ENCODE results near the gene FAHD1. TPM values are rescaled to one million over a fixed set of nuclear protein-coding genes. Genes with fewer than 3 reads are reported as not detected.

FAHD1 gene
- polyA plus RNA-seq, 3 donors: 7.5 to 24.9 (median 17.3) TPM

GRCh38 chr16:1818873-1819525 lies 8.0 kb upstream of the FAHD1 start:
- Histone ChIP-seq H3K4me3 (replicated peaks in 1 of 3; ENCODE audit: low read depth in 2 of 3, low read length in 3 of 3) (no peak overlapping the region), H3K4me2 (replicated peaks; ENCODE audit: extremely low read depth, low read length, poor library complexity, severe bottlenecking) (no peak overlapping the region), H2AFZ (ENCODE audit: insufficient read depth, low read depth, low read length, poor library complexity, severe bottlenecking) (no peak overlapping the region), H3K27ac (ENCODE audit: low read depth in 1 of 2, low read length in 2 of 2) (no peak overlapping the region), H3K9ac (ENCODE audit: insufficient read depth, low read length, poor library complexity, severe bottlenecking) (no peak overlapping the region), H4K20me1 (ENCODE audit: insufficient read depth, low read length) (peaks cover 52% of the 10 kb centered on the region), H3K27me3 (ENCODE audit: control insufficient read depth in 2 of 2, insufficient read depth in 2 of 2, low read length in 2 of 2) (no peaks in the 10 kb centered on the region), H3K4me1 (ENCODE audit: control insufficient read depth in 1 of 2, insufficient read depth in 2 of 2, low read length in 2 of 2) (no peaks in the 10 kb centered on the region), H3K36me3 (replicated peaks in 1 of 2; ENCODE audit: control insufficient read depth in 1 of 2, insufficient read depth in 2 of 2, low read length in 2 of 2) (peaks cover 72 to 87% of the 10 kb centered on the region in 2 donors), H3K9me3 (replicated peaks in 1 of 2; ENCODE audit: control insufficient read depth in 1 of 2, insufficient read depth in 1 of 2, low read length in 2 of 2) (no peaks in the 10 kb centered on the region), H3K79me2 (ENCODE audit: insufficient read depth, low read length) (peaks cover 15% of the 10 kb centered on the region)
- H3K4me3 Mint-ChIP-seq: no peak overlapping the region
- peaks cover 47 to 85% of the 10 kb centered on the region in 2 donors for H3K36me3 Mint-ChIP-seq
- WGBS (ENCODE audit: insufficient coverage): 98% methylated on average over 33 of the region's 35 CpGs
- H3K4me1 Mint-ChIP-seq: no peaks in the 10 kb centered on the region
- no peak for TF ChIP-seq CTCF (IDR thresholded peaks at IDR 0.05)
- no peak for DNase-seq
- H3K27ac Mint-ChIP-seq: peak overlapping the region in 1 of 7 donors; percentile 57
- H3K27me3 Mint-ChIP-seq (ENCODE audit: low read depth in 3 of 3): no peaks in the 10 kb centered on the region
- intact Hi-C loops (cut with micrococcal nuclease): no loop called here
- H3K9me3 Mint-ChIP-seq: no peaks in the 10 kb centered on the region

DNA sequence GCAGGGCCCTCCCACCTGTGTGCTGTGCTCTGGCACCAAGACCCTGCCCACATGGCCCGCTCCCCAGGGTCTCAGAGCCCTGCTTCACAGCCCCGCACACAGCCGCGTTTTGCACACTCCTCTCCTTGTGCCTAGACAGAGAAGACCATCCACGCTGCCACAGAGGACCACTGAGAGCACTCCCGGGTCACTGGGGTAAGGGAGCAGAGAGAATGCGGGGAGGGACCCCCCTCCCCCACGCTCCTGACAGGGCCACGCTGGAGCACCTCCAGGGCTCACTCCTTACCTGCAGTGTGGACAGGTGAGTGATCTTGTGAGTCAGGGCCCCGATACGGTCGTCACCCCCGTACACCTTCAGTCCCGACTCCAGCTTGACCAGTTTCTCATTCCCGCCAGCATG lies 7.4 kb upstream of the FAHD1 start:
- H3K27me3 ChIP-seq (ENCODE audit: control insufficient read depth in 2 of 2, insufficient read depth in 2 of 2, low read length in 2 of 2): no peaks in the 10 kb centered on the region
- Mint-ChIP-seq H3K27ac (peak overlapping the region in 2 of 7 donors; percentile 10 to 57), H3K4me3 (peak overlapping the region in 1 of 2 donors; percentile 6), H3K4me1 (peaks cover 3% of the 10 kb centered on the region), H3K36me3 (peaks cover 43 to 86% of the 10 kb centered on the region in 2 donors), H3K9me3 (no peaks in the 10 kb centered on the region), H3K27me3 (ENCODE audit: low read depth in 3 of 3) (no peaks in the 10 kb centered on the region)
- H4K20me1 ChIP-seq (ENCODE audit: insufficient read depth, low read length): peaks cover 58% of the 10 kb centered on the region
- no peak overlapping the region for H2AFZ ChIP-seq (ENCODE audit: insufficient read depth, low read depth, low read length, poor library complexity, severe bottlenecking)
- no peak overlapping the region for H3K27ac ChIP-seq (ENCODE audit: low read depth in 1 of 2, low read length in 2 of 2)
- no peak overlapping the region for H3K4me3 ChIP-seq (replicated peaks in 1 of 3; ENCODE audit: low read depth in 2 of 3, low read length in 3 of 3)
- H3K4me1 ChIP-seq (ENCODE audit: control insufficient read depth in 1 of 2, insufficient read depth in 2 of 2, low read length in 2 of 2): no peaks in the 10 kb centered on the region
- no peaks in the 10 kb centered on the region for H3K9me3 ChIP-seq (replicated peaks in 1 of 2; ENCODE audit: control insufficient read depth in 1 of 2, insufficient read depth in 1 of 2, low read length in 2 of 2)
- TF ChIP-seq CTCF (IDR thresholded peaks at IDR 0.05): no peak
- DNase-seq: no peak
- H3K4me2 ChIP-seq (replicated peaks; ENCODE audit: extremely low read depth, low read length, poor library complexity, severe bottlenecking): no peak overlapping the region
- WGBS (ENCODE audit: insufficient coverage): 97% methylated on average over 8 of the region's 15 CpGs
- peaks cover 71 to 81% of the 10 kb centered on the region in 2 donors for H3K36me3 ChIP-seq (replicated peaks in 1 of 2; ENCODE audit: control insufficient read depth in 1 of 2, insufficient read depth in 2 of 2, low read length in 2 of 2)
- no peak overlapping the region for H3K9ac ChIP-seq (ENCODE audit: insufficient read depth, low read length, poor library complexity, severe bottlenecking)
- intact Hi-C loops (cut with micrococcal nuclease): no loop called here
- peaks cover 21% of the 10 kb centered on the region for H3K79me2 ChIP-seq (ENCODE audit: insufficient read depth, low read length)

Data from CD14-positive monocyte (primary cell).